ENCODE measurements around the gene TGFB1.

The TGFB1 gene

GRCh38 chr19:41341669-41342490 lies 11.8 kb downstream of the TGFB1 start:
- no peak for DNase-seq

GRCh38 chr19:41339936-41340335 lies 13.8 kb downstream of the TGFB1 start:
- DNase-seq, result no peak

- no peak for DNase-seq
Measured at GRCh38 chr19:41335467-41335866, 18.3 kb downstream of the TGFB1 start.

- DNase-seq, result no peak
Measured at GRCh38 chr19:41334793-41335192, 18.9 kb downstream of the TGFB1 start.

- DNase-seq, result no peak
Measured at GRCh38 chr19:41332468-41332867, 21.3 kb downstream of the TGFB1 start.

GRCh38 chr19:41332000-41332399 lies 21.7 kb downstream of the TGFB1 start:
- no peak for DNase-seq

- DNase-seq, result no peak
Measured at GRCh38 chr19:41330946-41331678, 22.6 kb downstream of the TGFB1 start.

GRCh38 chr19:41330481-41330880 lies 23.2 kb downstream of the TGFB1 start:
- no peak for DNase-seq

GRCh38 chr19:41328842-41329225 lies 24.9 kb downstream of the TGFB1 start:
- no peak for DNase-seq

GRCh38 chr19:41328157-41328841 lies 25.4 kb downstream of the TGFB1 start:
- DNase-seq, result no peak

GRCh38 chr19:41327576-41328156 lies 26.1 kb downstream of the TGFB1 start:
- DNase-seq, result peak; percentile 89

GRCh38 chr19:41327076-41327575 lies 26.6 kb downstream of the TGFB1 start:
- DNase-seq, result no peak

- DNase-seq, result no peak
Measured at GRCh38 chr19:41325947-41326706, 27.6 kb downstream of the TGFB1 start.

- DNase-seq, result no peak
Measured at GRCh38 chr19:41325640-41325946, 28.1 kb downstream of the TGFB1 start.

- DNase-seq, result no peak
Measured at GRCh38 chr19:41324921-41325639, 28.6 kb downstream of the TGFB1 start.

GRCh38 chr19:41324231-41324702 lies 29.5 kb downstream of the TGFB1 start:
- DNase-seq, result no peak

GRCh38 chr19:41323430-41324125 lies 30.1 kb downstream of the TGFB1 start:
- no peak for DNase-seq

- no peak for DNase-seq
Measured at GRCh38 chr19:41323023-41323422, 30.7 kb downstream of the TGFB1 start.

GRCh38 chr19:41322451-41322850 lies 31.3 kb downstream of the TGFB1 start:
- no peak for DNase-seq

- no peak for DNase-seq
Measured at GRCh38 chr19:41321600-41322270, 32.0 kb downstream of the TGFB1 start.
